ENCODE data around the gene SPINK4.

Gene SPINK4

DNA sequence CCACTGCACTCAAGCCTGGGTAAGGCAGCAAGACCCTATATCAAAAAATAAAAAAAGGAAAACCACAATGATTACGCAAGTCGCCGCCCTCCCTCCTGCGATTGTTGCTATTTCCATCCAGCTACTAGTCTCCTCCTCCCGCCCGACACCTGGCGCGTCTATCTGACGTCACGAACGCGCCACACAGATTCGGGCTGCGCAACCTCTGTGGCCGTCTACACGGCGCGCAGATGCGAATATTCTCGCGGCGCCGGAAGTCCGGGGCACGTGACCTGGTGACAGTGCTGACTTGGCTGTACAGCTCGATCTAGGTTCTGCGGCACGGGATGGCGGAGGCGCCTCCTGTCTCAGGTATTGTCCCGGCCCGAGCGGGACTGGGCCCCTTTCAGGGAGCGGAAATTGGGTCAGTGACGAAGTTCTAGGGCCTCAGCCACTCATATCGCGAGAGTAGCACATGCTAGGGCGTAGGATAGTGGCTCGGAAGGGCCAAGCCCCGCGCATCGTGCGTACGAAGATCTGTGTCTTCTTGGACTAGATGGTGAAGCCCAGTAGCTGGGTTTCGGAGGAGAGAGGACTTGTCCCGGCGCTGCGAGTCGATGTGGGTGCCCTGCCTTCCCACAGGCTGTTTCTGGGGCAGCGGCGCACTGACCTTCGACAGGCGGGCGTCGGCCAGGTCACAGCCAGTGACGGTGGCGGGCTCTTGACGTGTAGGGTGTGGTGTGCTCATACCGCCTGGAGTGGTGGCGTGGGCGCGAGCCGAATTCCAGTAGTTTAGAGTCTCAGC lies 50.5 kb downstream of the SPINK4 start, which contains the start of gene NFX1:
TSS of gene NFX1 (plus strand) at position 270 of the 784 bp plus-strand sequence. CDS start at position 327, 57 bp downstream.
- Histone ChIP-seq H3K4me2 (ENCODE audit: insufficient read depth, low read length) (peak within 1 kb of the TSS; percentile 78), H3K4me3 (ENCODE audit: low read depth in 1 of 2, low read length in 2 of 2) (peak within 1 kb of the TSS; percentile 56 to 85; a peak in 3 of 4 replicates), H3K9ac (ENCODE audit: low read depth, low read length) (peak within 1 kb of the TSS; percentile 79), H3K9me3 (ENCODE audit: insufficient read depth, low read length, severe bottlenecking) (no peaks in the 10 kb centered on the region), H3K36me3 (ENCODE audit: insufficient read depth, low read length) (peaks cover 20% of the 10 kb centered on the region), H3K27ac (ENCODE audit: low read length) (peak within 1 kb of the TSS; percentile 96), H3K27me3 (ENCODE audit: insufficient read depth, low read length, poor library complexity) (no peaks in the 10 kb centered on the region), H3K79me2 (ENCODE audit: insufficient read depth, low read length) (peaks cover 50% of the 10 kb centered on the region), H4K20me1 (ENCODE audit: insufficient read depth, low read length) (no peaks in the 10 kb centered on the region; the same call in 1 of the 2 replicates), H2AFZ (ENCODE audit: low read depth, low read length) (peak within 1 kb of the TSS; percentile 91), H3K4me1 (ENCODE audit: insufficient read depth, low read length) (peaks cover 34% of the 10 kb centered on the region)
- DNase-seq (peak; percentile 97), ATAC-seq (ENCODE audit: insufficient read depth, low read depth) (peak; percentile 93)
- no peak for TF ChIP-seq EZH2 (IDR thresholded peaks at IDR 0.05; ENCODE audit: borderline replicate concordance, low read depth, low read length, severe bottlenecking)
- TF ChIP-seq, protein P1, sequence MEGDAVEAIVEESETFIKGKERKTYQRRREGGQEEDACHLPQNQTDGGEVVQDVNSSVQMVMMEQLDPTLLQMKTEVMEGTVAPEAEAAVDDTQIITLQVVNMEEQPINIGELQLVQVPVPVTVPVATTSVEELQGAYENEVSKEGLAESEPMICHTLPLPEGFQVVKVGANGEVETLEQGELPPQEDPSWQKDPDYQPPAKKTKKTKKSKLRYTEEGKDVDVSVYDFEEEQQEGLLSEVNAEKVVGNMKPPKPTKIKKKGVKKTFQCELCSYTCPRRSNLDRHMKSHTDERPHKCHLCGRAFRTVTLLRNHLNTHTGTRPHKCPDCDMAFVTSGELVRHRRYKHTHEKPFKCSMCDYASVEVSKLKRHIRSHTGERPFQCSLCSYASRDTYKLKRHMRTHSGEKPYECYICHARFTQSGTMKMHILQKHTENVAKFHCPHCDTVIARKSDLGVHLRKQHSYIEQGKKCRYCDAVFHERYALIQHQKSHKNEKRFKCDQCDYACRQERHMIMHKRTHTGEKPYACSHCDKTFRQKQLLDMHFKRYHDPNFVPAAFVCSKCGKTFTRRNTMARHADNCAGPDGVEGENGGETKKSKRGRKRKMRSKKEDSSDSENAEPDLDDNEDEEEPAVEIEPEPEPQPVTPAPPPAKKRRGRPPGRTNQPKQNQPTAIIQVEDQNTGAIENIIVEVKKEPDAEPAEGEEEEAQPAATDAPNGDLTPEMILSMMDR (IDR thresholded peaks at IDR 0.05; ENCODE audit: borderline replicate concordance, extremely low read depth, low read length, poor library complexity, severe bottlenecking): no peak

DNA sequence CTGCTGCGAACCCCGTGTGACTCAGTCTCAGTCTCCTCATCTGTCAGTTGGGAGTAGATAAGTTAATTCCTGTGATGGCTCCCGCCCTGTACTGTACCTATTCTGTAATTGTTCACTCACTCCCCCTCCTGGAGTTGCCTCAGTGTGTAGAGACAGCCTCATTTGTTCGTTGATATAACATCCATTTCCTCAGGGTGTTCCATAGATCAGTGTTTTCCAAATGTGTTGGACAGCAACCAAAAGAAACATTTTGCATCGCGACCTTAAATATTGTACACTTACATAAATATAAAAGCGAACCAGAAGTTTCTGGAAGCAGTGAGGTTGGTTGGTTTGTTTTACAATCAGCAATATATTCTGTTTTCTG lies 51.0 kb downstream of the SPINK4 start:
- no peak; the same call in 2 of the 3 replicates for ATAC-seq (ENCODE audit: insufficient read depth, low read depth)

DNA sequence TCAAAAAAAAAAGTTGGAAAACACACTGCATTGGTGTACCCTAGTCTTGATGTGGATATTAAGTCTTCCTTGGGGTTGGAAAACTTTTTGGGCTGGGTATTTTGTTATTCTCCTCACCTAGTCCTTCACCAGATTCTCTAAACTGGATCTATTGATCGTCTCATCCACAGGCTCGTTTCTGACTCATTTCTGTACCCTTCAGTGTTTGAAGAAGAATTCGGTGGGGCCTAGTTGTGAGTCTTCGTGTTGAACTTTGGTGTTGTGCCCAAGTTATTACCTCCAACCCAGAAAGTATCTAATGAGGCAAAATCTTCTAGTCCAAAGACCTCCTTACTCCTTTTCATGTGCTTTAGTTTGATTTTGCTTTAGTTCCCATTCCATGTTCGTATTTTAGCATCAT lies 51.9 kb downstream of the SPINK4 start:
- TF ChIP-seq EZH2 (IDR thresholded peaks at IDR 0.05; ENCODE audit: borderline replicate concordance, low read depth, low read length, severe bottlenecking): no peak
- TF ChIP-seq, protein P1 (IDR thresholded peaks at IDR 0.05; ENCODE audit: borderline replicate concordance, extremely low read depth, low read length, poor library complexity, severe bottlenecking): no peak
- Histone ChIP-seq H4K20me1 (ENCODE audit: insufficient read depth, low read length) (peaks cover 7% of the 10 kb centered on the region; the same call in 1 of the 2 replicates), H3K4me2 (ENCODE audit: insufficient read depth, low read length) (peak overlapping the region; percentile 62), H3K4me1 (ENCODE audit: insufficient read depth, low read length) (peaks cover 44% of the 10 kb centered on the region), H3K27ac (ENCODE audit: low read length) (no peak overlapping the region), H2AFZ (ENCODE audit: low read depth, low read length) (no peak overlapping the region), H3K36me3 (ENCODE audit: insufficient read depth, low read length) (peaks cover 33% of the 10 kb centered on the region), H3K9ac (ENCODE audit: low read depth, low read length) (no peak overlapping the region), H3K79me2 (ENCODE audit: insufficient read depth, low read length) (peaks cover 62% of the 10 kb centered on the region), H3K4me3 (ENCODE audit: low read depth in 1 of 2, low read length in 2 of 2) (no peak overlapping the region), H3K9me3 (ENCODE audit: insufficient read depth, low read length, severe bottlenecking) (no peaks in the 10 kb centered on the region), H3K27me3 (ENCODE audit: insufficient read depth, low read length, poor library complexity) (no peaks in the 10 kb centered on the region)
- DNase-seq (no peak), ATAC-seq (ENCODE audit: insufficient read depth, low read depth) (no peak)

More for the DNA sequence above, 51.0 kb downstream of the SPINK4 start:
- Histone ChIP-seq H3K4me2 (ENCODE audit: insufficient read depth, low read length) (peak overlapping the region; percentile 62), H4K20me1 (ENCODE audit: insufficient read depth, low read length) (peaks cover 1% of the 10 kb centered on the region; the same call in 1 of the 2 replicates), H3K9ac (ENCODE audit: low read depth, low read length) (peak overlapping the region; percentile 79), H3K4me1 (ENCODE audit: insufficient read depth, low read length) (peaks cover 36% of the 10 kb centered on the region), H3K27me3 (ENCODE audit: insufficient read depth, low read length, poor library complexity) (no peaks in the 10 kb centered on the region), H3K27ac (ENCODE audit: low read length) (peak overlapping the region; percentile 90), H3K79me2 (ENCODE audit: insufficient read depth, low read length) (peaks cover 53% of the 10 kb centered on the region), H2AFZ (ENCODE audit: low read depth, low read length) (peak overlapping the region; percentile 91), H3K9me3 (ENCODE audit: insufficient read depth, low read length, severe bottlenecking) (no peaks in the 10 kb centered on the region), H3K4me3 (ENCODE audit: low read depth in 1 of 2, low read length in 2 of 2) (peak overlapping the region; percentile 56 to 85; a peak in 3 of 4 replicates), H3K36me3 (ENCODE audit: insufficient read depth, low read length) (peaks cover 25% of the 10 kb centered on the region)
- no peak for DNase-seq
- TF ChIP-seq, protein P1 (IDR thresholded peaks at IDR 0.05; ENCODE audit: borderline replicate concordance, extremely low read depth, low read length, poor library complexity, severe bottlenecking): peak; percentile 3
- no peak for TF ChIP-seq EZH2 (IDR thresholded peaks at IDR 0.05; ENCODE audit: borderline replicate concordance, low read depth, low read length, severe bottlenecking)
